Mammary epithelial cell (primary cell): Measurements from ENCODE around the gene TUBA3E.

ENCODE experiments used
- EZH2 ChIP-seq: IDR thresholded peaks from 2 replicates; pipeline ENCODE4 v1.6.1; 2012; ENCODE audit warnings: low read length, inconsistent platforms, borderline replicate concordance
- TF ChIP-seq, protein P1 (sequence below), 2 donors: IDR thresholded peaks in 1 of 2; conservative IDR thresholded peaks in 1 of 2; 2 replicates each; pipeline ENCODE4 v1.5.1; 2011 to 2012; ENCODE audit warnings: inconsistent platforms in 2 of 2, low read length in 2 of 2, mild to moderate bottlenecking in 2 of 2, control low read depth in 1 of 2, low read depth in 1 of 2; ENCODE audit not compliant: insufficient read depth in 1 of 2; ENCODE audit errors: extremely low read depth in 1 of 2

GRCh38 chr2:130156624-130157004, 41.6 kb downstream of the TUBA3E start:
- TF ChIP-seq, protein P1, sequence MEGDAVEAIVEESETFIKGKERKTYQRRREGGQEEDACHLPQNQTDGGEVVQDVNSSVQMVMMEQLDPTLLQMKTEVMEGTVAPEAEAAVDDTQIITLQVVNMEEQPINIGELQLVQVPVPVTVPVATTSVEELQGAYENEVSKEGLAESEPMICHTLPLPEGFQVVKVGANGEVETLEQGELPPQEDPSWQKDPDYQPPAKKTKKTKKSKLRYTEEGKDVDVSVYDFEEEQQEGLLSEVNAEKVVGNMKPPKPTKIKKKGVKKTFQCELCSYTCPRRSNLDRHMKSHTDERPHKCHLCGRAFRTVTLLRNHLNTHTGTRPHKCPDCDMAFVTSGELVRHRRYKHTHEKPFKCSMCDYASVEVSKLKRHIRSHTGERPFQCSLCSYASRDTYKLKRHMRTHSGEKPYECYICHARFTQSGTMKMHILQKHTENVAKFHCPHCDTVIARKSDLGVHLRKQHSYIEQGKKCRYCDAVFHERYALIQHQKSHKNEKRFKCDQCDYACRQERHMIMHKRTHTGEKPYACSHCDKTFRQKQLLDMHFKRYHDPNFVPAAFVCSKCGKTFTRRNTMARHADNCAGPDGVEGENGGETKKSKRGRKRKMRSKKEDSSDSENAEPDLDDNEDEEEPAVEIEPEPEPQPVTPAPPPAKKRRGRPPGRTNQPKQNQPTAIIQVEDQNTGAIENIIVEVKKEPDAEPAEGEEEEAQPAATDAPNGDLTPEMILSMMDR (conservative IDR thresholded peaks at IDR 0.05 in 1 of 2, IDR thresholded peaks at IDR 0.05 in 1 of 2; ENCODE audit: extremely low read depth in 1 of 2, insufficient read depth in 1 of 2, low read depth in 1 of 2, low read length in 2 of 2): no peak
- TF ChIP-seq EZH2: no peak
